B cell (primary cell): ENCODE data around the gene MAU2. TPM values are rescaled to one million over a fixed set of nuclear protein-coding genes. Genes with fewer than 3 reads are reported as not detected.
A peak's percentile ranks its signal among the peaks of the same experiment; 100 is the strongest.

Experiments used
- ATAC-seq: fragments of 200-7000 bp; cut with Tn5 transposase; one replicate; pipeline ENCODE4 v1.10.0; 2021; ENCODE audit warnings: low read depth, mild to moderate bottlenecking, moderate number of reproducible peaks, moderate library complexity
- CTCF ChIA-PET: fragments of 350-600 bp; sonication (Branson Sonifier 250); formaldehyde crosslinking; loops from one replicate; lab custom pipeline; 2021; ENCODE audit warnings: antibody characterized with exemption, inconsistent platforms; lab: Charles Lee
- POLR2A ChIA-PET: fragments of 350-600 bp; sonication (Branson Sonifier 250); formaldehyde crosslinking; loops from one replicate; lab custom pipeline; 2021; ENCODE audit warnings: antibody characterized with exemption; lab: Charles Lee
- DNase-seq: peaks from one replicate; pipeline ENCODE4 v3.0.0; 2013
- H2AFZ ChIP-seq: 2 replicates; pipeline ENCODE4 v1.6.1; 2012; ENCODE audit warnings: mild to moderate bottlenecking, low read depth, low read length; ENCODE audit not compliant: insufficient read depth, poor library complexity, severe bottlenecking
- H3K27ac ChIP-seq, 2 donors: 1 replicate in 1 of 2; 2 replicates in 1 of 2; pipeline ENCODE4 v1.5.1; 2012 to 2013; ENCODE audit warnings: low read length in 2 of 2, mild to moderate bottlenecking in 2 of 2, moderate library complexity in 1 of 2
- H3K27me3 ChIP-seq, 4 experiments: fragments of 200-600 bp in 1 of 4; sonication (generic) in 1 of 4; replicated peaks in 1 of 4; 1 replicate in 2 of 4; 2 replicates in 2 of 4; pipeline versions ENCODE4 v1.6.1 to v1.7.0; 2013 to 2016; ENCODE audit warnings: low read length in 3 of 4, mild to moderate bottlenecking in 2 of 4, mixed read lengths in 1 of 4, moderate library complexity in 1 of 4; ENCODE audit not compliant: insufficient read depth in 4 of 4, control insufficient read depth in 3 of 4; ENCODE audit errors: control extremely low read depth in 1 of 4
- H3K36me3 ChIP-seq, 2 experiments: replicated peaks in 1 of 2; 1 replicate in 1 of 2; 2 replicates in 1 of 2; pipeline versions ENCODE4 v1.6.1 to v1.7.1; 2013; ENCODE audit warnings: low read length in 1 of 2; ENCODE audit not compliant: insufficient read depth in 2 of 2, control insufficient read depth in 1 of 2; ENCODE audit errors: control extremely low read depth in 1 of 2, extremely low read depth in 1 of 2
- H3K4me1 ChIP-seq, 2 donors: fragments of 200-600 bp in 1 of 2; sonication (generic) in 1 of 2; 1 replicate in 1 of 2; 2 replicates in 1 of 2; pipeline versions ENCODE4 v1.5.1 to v1.6.1; 2013 to 2017; ENCODE audit warnings: low read length in 2 of 2; ENCODE audit not compliant: control insufficient read depth in 2 of 2, insufficient read depth in 2 of 2
- H3K4me2 ChIP-seq: replicated peaks from 2 replicates; pipeline ENCODE3; 2012; ENCODE audit warnings: mild to moderate bottlenecking, low read depth, low read length; ENCODE audit not compliant: poor library complexity, severe bottlenecking
- H3K4me3 ChIP-seq, 5 experiments: fragments of 200-600 bp in 1 of 5; sonication (generic) in 1 of 5; 1 replicate in 3 of 5; 2 replicates in 2 of 5; pipeline versions ENCODE4 v1.5.1 to v1.7.0; 2011 to 2016; ENCODE audit warnings: low read length in 4 of 5, mild to moderate bottlenecking in 4 of 5, low read depth in 2 of 5, control low read depth in 1 of 5, moderate library complexity in 1 of 5; ENCODE audit not compliant: insufficient read depth in 1 of 5; ENCODE audit errors: control extremely low read depth in 1 of 5, extremely low read depth in 1 of 5
- H3K79me2 ChIP-seq: fragments of 200-600 bp; sonication (generic); one replicate; pipeline ENCODE4 v1.6.0; 2016; ENCODE audit warnings: low read length; ENCODE audit not compliant: control insufficient read depth, insufficient read depth
- H3K9ac ChIP-seq: fragments of 200-600 bp; sonication (generic); 2 replicates; pipeline ENCODE4 v1.6.1; 2017; ENCODE audit warnings: mild to moderate bottlenecking, low read length, moderate library complexity
- H3K9me3 ChIP-seq, 3 donors: one replicate each; pipeline versions ENCODE4 v1.6.1 to v1.7.1; 2013; ENCODE audit warnings: low read length in 2 of 3; ENCODE audit not compliant: control insufficient read depth in 2 of 3, insufficient read depth in 1 of 3; ENCODE audit errors: control extremely low read depth in 1 of 3
- H4K20me1 ChIP-seq: 2 replicates; pipeline ENCODE4 v1.6.0; 2012; ENCODE audit warnings: mild to moderate bottlenecking, low read length; ENCODE audit not compliant: insufficient read depth, control insufficient read depth, poor library complexity, severe bottlenecking
- H3K27ac Mint-ChIP-seq: one replicate; pipeline ENCODE4 v1.8.0; 2021; ENCODE audit warnings: mixed read lengths
- H3K27me3 Mint-ChIP-seq: one replicate; pipeline ENCODE4 v1.8.0; 2021; ENCODE audit warnings: mixed read lengths
- H3K4me1 Mint-ChIP-seq: one replicate; pipeline ENCODE4 v1.8.0; 2021; ENCODE audit warnings: mixed read lengths
- H3K4me3 Mint-ChIP-seq: one replicate; pipeline ENCODE4 v1.8.0; 2021; ENCODE audit warnings: mixed read lengths
- H3K9me3 Mint-ChIP-seq: one replicate; pipeline ENCODE4 v1.8.0; 2022; ENCODE audit warnings: mixed read lengths; ENCODE audit not compliant: insufficient read depth
- EZH2 ChIP-seq: IDR thresholded peaks from 2 replicates; pipeline ENCODE4 v1.6.1; 2012; ENCODE audit warnings: borderline replicate concordance, low read depth, mild to moderate bottlenecking, moderate library complexity, low read length; ENCODE audit not compliant: insufficient read depth, poor library complexity, severe bottlenecking
- WGBS: methylation state at CpG from one replicate; pipeline ENCODE4 v1.1.5; 2013; ENCODE audit warnings: missing lambda C conversion rate; ENCODE audit not compliant: insufficient coverage; 5-methylcytosine and 5-hydroxymethylcytosine counted together
- intact Hi-C: fragments of 100-400 bp; cut with micrococcal nuclease; formaldehyde crosslinking; loops from one replicate; pipeline ENCODE4 v1.10.0; 2022
- polyA plus RNA-seq: library from polyadenylated mRNA; depleted of rRNA; stranded (reverse); fragments of >200 nt; gene quantifications from 2 replicates; pipeline ENCODE4 v1.2.3, GENCODE V29; 2012
- total RNA-seq, 2 donors: library from RNA; stranded (reverse); fragments of 120-200 nt in 1 of 2; gene quantifications; 1 replicate in 1 of 2; 2 replicates in 1 of 2; pipeline versions ENCODE4 v1.2.3 to v1.2.4, GENCODE V29; 2013 to 2022
- TF ChIP-seq, protein P1 (sequence below): fragments of 200-600 bp; IDR thresholded peaks from one replicate; pipeline ENCODE4 v1.8.0; 2022; ENCODE audit warnings: antibody characterized with exemption, mild to moderate bottlenecking

MAU2 gene
- total and polyA plus RNA-seq, 2 donors (not counting 1 experiment from before 2014, with no cell fraction given), result 87.7 to 199 TPM

DNA sequence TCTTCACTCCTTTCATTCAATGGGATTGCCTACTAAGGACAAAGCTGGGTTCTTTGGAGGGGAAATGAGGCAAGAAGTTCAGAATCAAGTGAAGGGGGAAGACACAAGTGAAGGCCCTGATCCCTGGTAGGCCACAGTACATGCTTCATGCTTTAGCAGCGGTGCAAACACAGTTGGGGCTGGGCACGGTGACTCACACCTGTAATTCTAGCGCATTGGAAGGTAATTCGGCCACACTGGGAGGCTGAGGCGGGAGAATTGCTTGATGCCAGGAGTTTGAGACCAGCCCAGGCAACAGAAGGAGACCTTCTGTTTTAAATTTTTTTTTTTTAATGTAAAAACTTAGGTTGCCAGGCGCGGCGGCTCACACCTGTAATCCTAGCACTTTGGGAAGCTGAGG, 61.5 kb downstream of the MAU2 start:
- 91% methylated on average over 5 of the region's 8 CpGs for WGBS
- Mint-ChIP-seq H3K27me3 (no peaks in the 10 kb centered on the region), H3K9me3 (no peaks in the 10 kb centered on the region), H3K27ac (no peak overlapping the region), H3K4me3 (no peak overlapping the region), H3K4me1 (peaks cover 16% of the 10 kb centered on the region)
- Histone ChIP-seq H4K20me1 (peaks cover 11% of the 10 kb centered on the region), H3K9ac (no peak overlapping the region), H2AFZ (no peak overlapping the region), H3K4me2 (no peak overlapping the region), H3K27me3 (no peaks in the 10 kb centered on the region), H3K4me3 (no peak overlapping the region), H3K36me3 (no peaks in the 10 kb centered on the region), H3K4me1 (peaks cover 14 to 18% of the 10 kb centered on the region in 2 donors), H3K27ac (no peak overlapping the region), H3K9me3 (no peaks in the 10 kb centered on the region), H3K79me2 (peaks cover 16% of the 10 kb centered on the region)
- ChIA-PET CTCF (no interaction called here), POLR2A (no interaction called here)
- ATAC-seq (no peak), DNase-seq (no peak)
- intact Hi-C loops, result no loop called here
- TF ChIP-seq, protein P1, sequence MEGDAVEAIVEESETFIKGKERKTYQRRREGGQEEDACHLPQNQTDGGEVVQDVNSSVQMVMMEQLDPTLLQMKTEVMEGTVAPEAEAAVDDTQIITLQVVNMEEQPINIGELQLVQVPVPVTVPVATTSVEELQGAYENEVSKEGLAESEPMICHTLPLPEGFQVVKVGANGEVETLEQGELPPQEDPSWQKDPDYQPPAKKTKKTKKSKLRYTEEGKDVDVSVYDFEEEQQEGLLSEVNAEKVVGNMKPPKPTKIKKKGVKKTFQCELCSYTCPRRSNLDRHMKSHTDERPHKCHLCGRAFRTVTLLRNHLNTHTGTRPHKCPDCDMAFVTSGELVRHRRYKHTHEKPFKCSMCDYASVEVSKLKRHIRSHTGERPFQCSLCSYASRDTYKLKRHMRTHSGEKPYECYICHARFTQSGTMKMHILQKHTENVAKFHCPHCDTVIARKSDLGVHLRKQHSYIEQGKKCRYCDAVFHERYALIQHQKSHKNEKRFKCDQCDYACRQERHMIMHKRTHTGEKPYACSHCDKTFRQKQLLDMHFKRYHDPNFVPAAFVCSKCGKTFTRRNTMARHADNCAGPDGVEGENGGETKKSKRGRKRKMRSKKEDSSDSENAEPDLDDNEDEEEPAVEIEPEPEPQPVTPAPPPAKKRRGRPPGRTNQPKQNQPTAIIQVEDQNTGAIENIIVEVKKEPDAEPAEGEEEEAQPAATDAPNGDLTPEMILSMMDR, result no peak
- TF ChIP-seq EZH2, result no peak

GRCh38 chr19:19384486-19384885, 63.9 kb downstream of the MAU2 start:
- no peak for ATAC-seq
- peak overlapping the region; percentile 26 for H3K27ac Mint-ChIP-seq
- peak overlapping the region; percentile 92 for H3K4me3 Mint-ChIP-seq
- H3K27me3 ChIP-seq, result no peaks in the 10 kb centered on the region
- H3K9me3 ChIP-seq, result no peaks in the 10 kb centered on the region
- ChIA-PET POLR2A (interaction anchor here (1.4 to 1.6 kb wide), 6 partner anchors 10 to 131 kb away, joined by 6 to 45 read pairs (median 7); partner anchors contain the start of genes GATAD2A, NDUFA13 and TSSK6), CTCF (interaction anchor here (0.6 to 2.4 kb wide), 5 partner anchors 19 to 1535 kb away, joined by 4 to 20 read pairs (median 12); partner anchors contain the start of gene GATAD2A)
- intact Hi-C loops, result loop anchor here (2.0 kb wide), 1 partner anchor 18 kb away; no protein-coding TSS in a partner anchor
- no peaks in the 10 kb centered on the region for H3K36me3 ChIP-seq
- peaks cover 11% of the 10 kb centered on the region for H4K20me1 ChIP-seq
- H3K4me2 ChIP-seq, result peak overlapping the region; percentile 99
- peaks cover 40% of the 10 kb centered on the region for H3K4me1 Mint-ChIP-seq
- H3K4me1 ChIP-seq, result peaks cover 15 to 24% of the 10 kb centered on the region in 2 donors
- TF ChIP-seq, protein P1, result no peak
- no peak for TF ChIP-seq EZH2
- DNase-seq, result no peak
- peaks cover 39% of the 10 kb centered on the region for H3K79me2 ChIP-seq
- H3K9ac ChIP-seq, result peak overlapping the region; percentile 87
- no peaks in the 10 kb centered on the region for H3K27me3 Mint-ChIP-seq
- 85% methylated on average over 5 of the region's 13 CpGs for WGBS
- peak overlapping the region; percentile 92 for H2AFZ ChIP-seq
- H3K9me3 Mint-ChIP-seq, result no peaks in the 10 kb centered on the region
- H3K27ac ChIP-seq, result peak overlapping the region in 1 of 2 donors; percentile 81
- H3K4me3 ChIP-seq, result peak overlapping the region in 4 of 5 experiments; percentile 73 to 88 (median 82)
